Activated naive CD4-positive, alpha-beta T cell treated with anti-CD3 and anti-CD28 coated beads for 36 hours (primary cell): ENCODE results near the gene RPUSD4. TPM values are rescaled to one million over a fixed set of nuclear protein-coding genes. Genes with fewer than 3 reads are reported as not detected.

Experiments
- total RNA-seq, 2 experiments: library from RNA; stranded (reverse); gene quantifications; one replicate each; pipeline ENCODE4 v1.2.3, GENCODE V29; 2021

Gene RPUSD4
- total RNA-seq, 2 experiments from 2014 or later: 33.0 to 34.7 TPM

Other genes with a start within 250 kb of the RPUSD4 start
- gene CDON, start 148.8 kb downstream of the RPUSD4 start, total RNA-seq: 1 to 10 TPM; 2.6 to 3.5 TPM
- gene FAM118B, start 132 bp upstream of the RPUSD4 start, total RNA-seq: 1 to 10 TPM; 5.6 to 6.3 TPM
- gene SRPRA, start 57.2 kb upstream of the RPUSD4 start, total RNA-seq: 100 to 1,000 TPM; 137 to 142 TPM
- gene FOXRED1, start 57.5 kb upstream of the RPUSD4 start, total RNA-seq: 10 to 100 TPM; 41.2 to 48.6 TPM
- gene TIRAP, start 71.4 kb upstream of the RPUSD4 start, total RNA-seq: 1 to 10 TPM; 2.7 to 3.5 TPM
- gene DCPS, start 92.4 kb upstream of the RPUSD4 start, total RNA-seq: 10 to 100 TPM; 34.9 to 39.5 TPM
- 1 to 10 TPM; 7.6 to 8.0 TPM for gene ST3GAL4, start 144.0 kb upstream of the RPUSD4 start, total RNA-seq